Umbilical cord (tissue), 2 donors: ENCODE results near the gene ALDH3B2. TPM values are rescaled to one million over a fixed set of nuclear protein-coding genes. Genes with fewer than 3 reads are reported as not detected.
A peak's percentile ranks its signal among the peaks of the same experiment; 100 is the strongest.
"Not testable (repeated sequence)": the region's sequence is repeated elsewhere in the genome, so short reads cannot be mapped to it uniquely, and the experiment has no call there.

Source experiments
- DNase-seq: peaks from one replicate; pipeline ENCODE4 v3.0.0-alpha.2; 2015; ENCODE audit warnings: low spot score
- total RNA-seq: library from RNA; depleted of rRNA; stranded (reverse); fragments of >200 nt; gene quantifications from one replicate; pipeline ENCODE4 v1.2.3, GENCODE V29; 2014; ENCODE audit warnings: low replicate concordance; ENCODE audit not compliant: insufficient read depth

The ALDH3B2 gene
- total RNA-seq, 1 donor from 2014 or later: 0.48 TPM

DNA sequence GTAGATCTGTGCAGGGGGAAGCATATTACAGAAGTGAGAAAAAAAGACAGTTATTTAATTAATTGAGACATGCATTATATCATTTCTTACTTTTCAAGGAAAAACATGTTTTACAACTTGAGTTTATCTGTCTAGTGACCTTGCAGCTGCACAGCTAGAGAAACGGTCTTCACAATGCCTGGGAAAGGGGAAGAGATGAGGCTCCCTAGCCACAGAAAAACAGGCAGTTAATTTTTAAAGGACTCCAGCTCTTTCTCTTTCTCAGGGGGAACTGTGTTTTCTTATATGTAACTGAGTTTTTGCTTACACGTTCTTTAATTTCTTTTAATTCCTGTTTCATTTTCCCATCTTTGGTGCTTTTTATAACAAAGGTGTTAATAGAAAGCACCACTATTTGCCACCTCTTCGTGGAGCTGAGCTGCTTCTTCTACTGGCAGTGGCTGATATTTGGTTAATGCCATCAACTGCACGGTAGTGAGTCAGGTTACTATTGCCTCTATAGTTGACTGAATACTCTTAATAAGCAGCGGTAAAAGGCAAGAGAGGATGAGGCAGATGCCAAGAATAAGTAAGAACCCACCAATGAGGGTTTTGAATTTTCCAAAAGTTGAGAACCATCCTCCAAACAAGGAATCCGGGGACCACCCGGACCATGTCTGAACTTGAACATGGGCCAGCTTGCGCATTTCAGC, 11.4 kb upstream of the ALDH3B2 start:
- not testable (repeated sequence) for DNase-seq

DNA sequence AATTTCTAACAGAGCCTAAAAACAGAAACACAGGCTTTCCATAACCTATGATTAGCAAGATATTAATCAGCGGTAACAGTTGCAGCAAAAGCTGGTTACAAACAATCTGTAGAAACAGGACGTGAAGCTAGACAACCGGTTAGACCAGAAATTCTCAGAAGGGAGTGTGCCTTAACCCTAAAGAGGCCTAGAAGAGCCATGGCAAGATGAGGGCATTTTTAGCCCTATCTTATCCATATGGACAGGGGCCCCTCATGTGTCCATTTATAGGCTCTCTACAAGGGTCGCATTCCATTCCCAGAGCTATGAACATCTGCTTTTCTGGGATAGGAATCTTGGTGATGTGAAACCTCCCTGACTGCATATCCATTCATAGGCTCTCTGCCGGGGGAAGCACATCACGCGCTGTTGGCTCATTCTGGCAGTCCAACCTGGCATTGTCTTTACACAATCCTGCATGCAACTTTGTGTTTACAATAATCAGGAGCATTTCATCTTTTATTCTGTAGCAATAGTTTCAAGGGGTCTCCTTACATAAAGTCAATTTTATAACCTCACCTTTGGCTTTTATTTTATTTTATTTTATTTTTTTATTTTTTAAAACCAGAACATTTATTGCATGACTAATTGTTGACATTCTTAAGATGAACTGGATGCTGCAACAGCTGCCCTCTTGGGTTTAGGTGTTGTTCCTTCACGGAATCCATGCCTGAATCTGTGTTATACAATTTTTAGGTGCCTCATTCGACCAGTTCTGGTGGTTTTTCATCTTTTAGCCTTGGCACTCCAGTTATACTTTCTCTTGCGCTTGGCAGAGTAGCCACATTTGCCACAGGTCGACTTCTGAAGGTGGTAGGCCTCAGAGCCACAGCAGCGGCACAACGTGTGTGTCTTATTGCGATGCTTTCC, 8.0 kb upstream of the ALDH3B2 start:
- DNase-seq: peak; percentile 25

DNA sequence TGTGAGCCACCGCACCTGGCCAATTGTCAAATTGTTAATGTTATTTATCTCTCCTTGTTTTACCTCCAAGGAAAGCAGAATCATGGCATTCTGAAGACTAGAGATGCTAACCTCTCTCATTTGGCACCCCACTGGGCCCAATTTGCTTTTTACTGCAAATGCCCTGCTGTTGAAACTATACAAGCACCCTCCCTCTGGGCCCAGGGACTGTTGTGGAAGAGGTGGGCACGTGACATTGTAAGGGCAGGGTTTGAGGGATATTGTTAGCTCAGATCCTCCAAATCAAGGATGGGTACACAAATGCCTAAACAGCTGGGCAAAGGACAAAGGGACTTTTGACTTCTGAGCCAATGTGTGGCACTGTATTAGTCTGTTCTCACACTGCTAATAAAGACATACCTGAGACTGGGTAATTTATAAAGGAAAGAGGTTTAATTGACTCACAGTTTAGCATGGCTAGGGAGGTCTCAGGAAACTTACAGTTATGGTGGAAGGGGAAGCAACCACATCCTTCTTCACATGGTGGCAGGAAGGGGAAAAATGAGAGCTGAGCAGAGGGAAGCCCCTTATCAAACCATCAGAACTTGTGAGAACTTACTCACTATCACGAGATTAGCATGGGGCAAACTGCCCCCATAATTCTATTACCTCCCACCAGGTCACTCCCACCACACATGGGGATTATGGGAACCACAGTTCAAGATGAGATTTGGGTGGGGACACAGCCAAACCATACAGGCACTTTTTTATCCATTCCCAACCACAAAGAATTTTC, 6.5 kb upstream of the ALDH3B2 start:
- no peak for DNase-seq

DNA sequence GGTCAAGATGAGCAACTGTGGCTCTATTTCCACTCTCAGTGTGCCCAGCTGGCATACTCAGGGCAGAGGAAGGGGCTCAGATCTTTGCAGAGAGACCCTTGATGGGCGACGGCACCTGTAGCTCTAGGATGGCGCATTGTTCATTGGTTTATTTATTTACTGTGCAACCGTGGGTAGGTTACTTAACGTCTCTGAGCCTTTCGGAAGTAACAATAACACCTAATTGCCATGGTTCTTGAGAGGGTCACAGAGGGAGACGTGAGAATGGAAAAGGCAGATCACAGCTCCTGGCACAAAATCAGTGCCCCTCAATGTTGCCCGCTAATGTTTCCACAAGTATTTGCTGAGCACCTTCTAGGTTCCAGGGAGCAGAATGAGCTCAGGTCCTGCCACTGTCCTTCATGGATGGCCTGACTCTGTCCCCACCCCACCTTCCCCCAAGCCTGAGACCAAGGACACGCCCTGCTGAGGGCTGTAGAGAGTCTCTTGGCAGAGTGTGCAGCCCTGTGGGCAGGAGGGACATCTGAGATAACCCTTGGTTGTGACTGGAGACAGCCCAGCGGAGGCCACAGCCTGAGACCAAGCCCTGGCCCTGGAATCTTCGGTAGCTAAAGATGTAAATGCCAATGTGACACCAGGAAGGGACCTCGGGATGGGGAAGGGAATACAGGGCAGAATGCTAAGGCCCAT, 780 bp upstream of the ALDH3B2 start:
- DNase-seq: no peak

DNA sequence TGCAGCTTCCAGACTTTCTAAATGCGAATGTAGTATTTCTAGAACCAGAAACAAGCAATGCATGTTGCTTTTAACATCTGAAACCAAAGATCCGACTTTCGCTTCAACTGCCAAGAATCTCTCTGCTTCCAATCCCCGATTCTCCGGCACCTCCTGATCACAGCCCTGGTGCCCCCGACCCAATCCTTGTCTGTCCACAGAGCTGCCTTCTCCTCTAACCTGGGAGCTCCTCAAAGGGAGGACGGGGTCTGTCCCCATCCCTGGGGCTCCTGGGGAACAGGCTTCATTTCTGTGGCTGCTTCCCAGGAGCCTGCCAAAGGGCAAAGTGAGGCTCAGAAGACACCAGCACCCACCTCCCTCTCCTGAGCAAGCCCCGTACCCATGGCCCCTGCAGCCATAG, 521 bp downstream of the ALDH3B2 start:
- DNase-seq: no peak

DNA sequence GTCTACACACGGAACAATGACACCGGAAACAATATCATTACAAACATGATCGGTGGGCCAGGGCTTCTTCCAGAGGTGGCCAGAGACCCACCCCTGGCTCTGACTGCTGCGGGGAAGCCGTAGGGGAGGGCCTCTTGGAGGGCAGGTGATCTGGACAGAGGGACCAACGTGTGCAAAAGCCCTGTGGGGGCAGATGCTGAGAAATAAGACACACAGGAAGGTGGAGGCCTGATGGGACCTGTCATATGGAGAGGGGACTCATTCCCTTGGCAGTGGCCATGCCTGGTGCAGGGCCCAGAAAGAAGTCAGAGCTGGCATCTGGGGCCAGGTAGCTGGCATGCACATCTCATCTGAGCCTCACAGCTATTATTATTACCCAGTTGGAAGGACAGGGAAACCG, 1.1 kb downstream of the ALDH3B2 start:
- DNase-seq: no peak

DNA sequence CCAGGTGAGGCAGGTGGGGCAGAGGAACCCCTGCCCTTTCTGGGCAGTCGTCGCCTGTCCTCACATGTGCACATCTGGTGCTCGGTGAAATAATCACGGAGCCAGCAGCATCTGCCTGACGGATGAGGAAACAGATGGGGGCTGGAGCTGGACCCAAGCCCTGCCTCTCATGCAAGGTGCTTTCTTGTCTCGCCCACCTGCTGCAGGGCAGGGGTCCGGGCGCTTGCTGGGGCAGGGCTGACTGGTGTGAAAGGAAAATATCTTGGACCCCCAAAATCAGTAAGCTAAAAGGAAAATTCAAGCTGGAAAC, 3.3 kb downstream of the ALDH3B2 start:
- no peak for DNase-seq

DNA sequence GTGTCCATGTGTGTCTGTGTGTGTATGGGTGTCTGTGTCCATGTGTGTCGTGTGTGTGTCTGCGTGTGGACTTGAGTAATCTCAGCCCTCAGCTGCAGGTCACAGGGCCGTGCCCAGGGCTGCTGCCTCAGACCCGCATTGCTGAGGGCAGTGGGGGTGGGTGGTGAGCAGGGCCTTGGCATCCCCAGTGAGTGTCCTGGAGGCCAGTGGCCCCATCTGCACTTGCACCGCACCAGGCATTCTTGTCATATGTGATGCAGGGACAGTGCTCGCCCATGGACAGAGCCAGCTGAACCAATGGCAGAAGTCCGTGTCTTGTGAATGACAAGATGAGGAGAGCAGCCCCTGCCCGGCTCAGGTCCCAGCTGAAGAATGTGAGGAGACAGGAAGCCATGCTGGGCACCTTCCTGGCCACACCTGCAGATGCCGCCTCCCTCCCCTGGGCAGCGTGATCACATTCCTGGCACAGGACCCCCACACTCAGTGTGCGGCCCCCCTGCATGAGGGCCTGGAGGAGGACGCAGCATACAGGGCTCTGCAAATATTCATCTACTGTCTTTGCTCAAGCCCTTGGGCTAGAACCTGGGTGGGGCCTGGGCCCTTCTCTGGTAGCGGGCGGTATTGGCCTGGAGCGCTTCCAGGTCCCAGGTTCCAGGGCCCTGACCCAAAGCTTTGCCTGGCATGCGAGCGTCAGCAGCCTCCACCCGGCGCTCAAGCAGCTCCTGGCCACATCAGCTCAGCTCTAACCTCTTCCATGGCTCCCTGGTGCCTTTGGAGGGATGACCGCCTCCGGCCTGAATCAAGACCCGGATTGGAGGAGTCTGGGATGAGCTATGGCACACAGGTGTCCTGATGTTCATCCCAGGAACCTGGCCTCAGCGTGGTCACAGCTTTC, 3.9 kb downstream of the ALDH3B2 start:
- DNase-seq: no peak

DNA sequence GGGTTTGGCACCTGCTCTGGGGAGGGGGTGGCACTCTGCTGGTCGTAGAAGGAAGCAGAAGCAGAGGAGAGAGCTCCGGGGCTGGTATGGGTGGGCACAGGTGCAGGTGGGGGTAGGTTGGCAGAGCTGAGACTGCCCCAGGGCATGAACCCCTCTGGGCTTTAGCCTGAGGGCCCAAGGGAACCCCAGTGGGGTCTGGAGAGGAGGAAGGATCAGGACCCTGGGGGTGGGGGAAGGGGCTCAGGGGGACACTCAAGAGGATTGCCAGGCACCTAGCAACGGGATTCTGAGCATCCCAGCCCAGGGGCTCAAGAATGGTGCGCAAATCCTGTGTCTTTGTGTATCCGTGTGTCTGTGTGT, 6.3 kb downstream of the ALDH3B2 start:
- no peak for DNase-seq

DNA sequence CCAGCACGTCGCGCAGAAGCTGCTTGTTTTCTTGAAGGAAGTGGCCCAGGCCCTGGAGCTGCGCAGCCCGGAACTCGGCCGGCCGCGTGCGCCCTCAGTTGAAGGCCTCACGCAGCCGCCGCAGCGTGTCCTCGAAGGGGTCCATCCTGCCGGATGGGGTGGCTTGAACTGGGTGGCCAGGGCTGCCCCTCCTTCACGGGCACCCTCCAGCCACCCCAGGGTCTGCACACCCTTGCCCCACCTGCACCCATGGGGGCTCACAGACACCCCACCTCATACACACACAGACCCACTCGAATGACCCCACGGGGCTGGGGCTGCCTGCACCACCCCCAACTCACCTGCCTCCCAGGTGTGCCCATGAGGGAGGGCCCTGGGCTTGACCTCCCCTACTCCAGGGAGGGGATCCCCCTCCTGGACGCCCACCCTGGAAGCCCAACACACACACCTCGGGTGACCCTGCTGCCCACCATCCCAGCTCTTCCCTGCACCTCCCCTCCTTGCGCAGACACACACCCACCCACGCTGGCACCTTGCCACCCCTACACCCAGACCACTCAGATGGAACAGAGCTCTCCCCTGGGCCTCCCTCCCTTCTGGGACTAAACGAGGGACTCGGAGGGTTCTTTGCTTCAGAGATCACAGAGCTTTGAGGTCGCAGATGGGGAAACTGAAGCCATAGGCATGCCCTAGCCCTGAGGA, 6.8 kb downstream of the ALDH3B2 start:
- DNase-seq: no peak

DNA sequence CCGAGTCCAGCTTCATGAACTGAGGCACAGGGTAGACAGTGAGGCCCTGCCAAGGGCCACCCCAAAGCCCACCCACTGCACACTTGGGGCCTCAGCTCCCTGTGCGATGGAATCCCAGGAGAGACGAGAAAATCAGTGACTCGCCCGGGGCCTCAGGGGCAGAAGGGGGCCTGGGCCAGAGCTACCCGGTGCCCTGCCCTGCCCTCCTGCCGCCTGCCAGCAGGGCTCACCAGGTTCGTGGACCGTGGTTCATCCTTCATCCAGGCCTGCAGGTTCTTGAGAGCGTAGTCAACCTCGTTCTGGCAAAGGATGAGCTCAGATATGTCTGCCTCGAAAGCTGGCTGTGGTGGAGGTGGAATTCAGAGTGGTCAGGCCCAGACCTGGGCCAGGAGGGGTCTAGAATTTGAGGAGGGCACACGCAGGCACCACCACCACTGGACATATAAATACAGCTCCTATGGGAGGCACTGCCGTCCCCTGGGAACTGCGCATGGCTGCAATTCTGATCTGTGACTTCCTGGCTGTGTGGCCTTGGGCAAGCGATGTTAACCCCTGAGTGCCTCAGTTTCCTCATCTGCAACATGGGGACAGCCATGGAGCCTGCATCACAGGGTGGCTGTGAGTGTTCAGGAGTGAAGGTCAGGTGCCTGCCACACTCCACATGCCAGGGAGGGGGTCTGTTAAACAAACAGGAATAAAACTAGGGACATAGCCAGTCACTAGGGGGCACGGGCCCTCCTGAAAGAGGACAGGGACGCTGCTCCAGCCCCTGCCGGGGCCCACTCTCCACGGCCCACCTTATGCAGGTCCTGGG, 7.5 kb downstream of the ALDH3B2 start:
- DNase-seq: no peak

DNA sequence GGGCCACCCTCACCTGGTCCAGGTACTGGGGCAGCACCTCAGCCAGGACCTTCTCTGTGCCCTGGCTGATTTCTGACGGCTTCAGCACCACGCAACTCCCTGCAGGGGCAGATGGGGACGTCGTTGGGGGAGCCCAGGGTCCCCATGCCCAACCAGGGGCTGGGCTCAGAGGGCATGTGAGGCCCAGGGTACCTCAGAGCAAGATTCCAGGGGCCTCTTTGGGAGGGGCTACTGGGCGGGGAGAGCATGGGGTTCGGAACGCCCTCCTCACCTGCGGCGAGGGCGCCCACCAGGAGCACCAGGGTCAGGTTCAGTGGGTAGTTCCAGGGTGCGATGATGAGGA, 8.1 kb downstream of the ALDH3B2 start:
- DNase-seq: no peak

DNA sequence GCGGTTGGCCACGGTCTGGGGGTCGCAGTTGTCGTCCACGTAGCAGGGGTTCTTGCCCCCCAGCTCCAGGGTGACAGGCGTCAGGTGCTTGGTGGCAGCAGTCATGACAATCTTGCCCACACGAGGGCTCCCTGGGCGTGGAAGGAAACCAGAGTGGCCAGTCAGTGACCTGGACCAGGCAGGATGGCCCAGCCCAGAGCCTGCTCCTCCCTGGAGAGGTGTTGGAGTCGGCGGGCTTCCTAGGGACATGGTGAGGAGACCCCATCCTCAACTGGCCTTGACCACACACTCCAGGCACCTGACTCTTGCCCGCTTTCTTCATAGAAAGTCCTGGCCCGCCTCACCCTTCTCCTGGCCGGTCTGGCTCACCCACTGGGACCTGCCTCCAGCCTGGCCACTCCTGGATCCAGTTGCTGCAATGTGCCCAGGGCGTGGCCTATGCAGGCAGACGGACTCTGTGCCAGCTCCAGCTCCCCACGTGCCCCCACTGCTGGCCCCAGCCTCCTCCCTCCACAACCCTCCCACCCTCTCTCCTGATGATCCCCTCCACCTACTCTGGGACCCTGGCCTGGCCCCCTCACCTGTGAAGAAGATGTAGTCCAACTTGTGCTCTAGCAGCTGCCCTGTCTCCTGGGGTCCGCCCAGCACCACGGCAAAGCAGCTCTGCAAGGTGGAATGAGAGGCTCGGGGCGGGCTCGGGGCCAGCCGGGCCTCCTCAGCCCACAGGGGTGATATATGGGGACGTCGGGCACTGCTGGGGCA, 8.7 kb downstream of the ALDH3B2 start:
- no peak for DNase-seq

DNA sequence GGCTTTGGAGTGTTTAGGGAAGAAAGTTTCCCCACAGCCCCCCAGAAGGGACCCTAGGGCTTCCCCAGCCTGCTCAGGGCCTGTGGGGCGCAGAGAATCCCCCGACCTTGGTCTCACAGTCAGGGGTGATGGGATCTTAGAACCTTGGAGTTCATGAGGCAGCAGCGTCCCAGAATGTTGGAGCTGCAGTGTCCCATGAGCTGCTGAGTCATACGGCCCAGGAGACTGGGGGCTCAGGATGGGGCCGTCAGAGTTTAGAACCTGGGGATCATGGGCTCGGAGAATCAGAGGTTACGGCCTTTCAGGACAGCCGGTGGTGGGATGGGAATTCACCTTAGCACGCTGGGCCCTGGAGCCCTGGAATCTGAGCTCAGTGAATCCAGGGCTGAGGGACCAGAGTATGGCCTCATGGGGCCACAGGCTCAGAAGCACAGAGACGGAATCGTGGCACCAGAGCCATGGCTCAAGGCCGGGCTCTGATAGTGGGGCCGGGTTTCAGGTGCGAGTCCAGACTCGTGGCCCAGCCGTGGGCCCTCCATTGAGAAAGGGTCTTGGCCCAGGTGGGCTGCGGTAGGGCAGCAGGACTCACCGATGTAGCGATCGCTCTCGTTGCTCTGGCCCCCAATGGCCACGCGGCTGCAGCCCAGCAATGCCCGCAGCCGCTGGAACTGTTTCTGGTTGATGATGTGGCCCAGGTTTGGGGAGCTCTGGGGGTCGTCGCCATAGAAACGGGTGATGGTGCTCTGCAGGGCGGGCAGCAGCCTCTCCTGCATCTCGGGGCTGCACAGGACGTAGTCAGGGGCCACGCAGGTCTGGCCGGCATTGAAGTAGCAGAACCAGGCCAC, 9.5 kb downstream of the ALDH3B2 start:
- no peak for DNase-seq

DNA sequence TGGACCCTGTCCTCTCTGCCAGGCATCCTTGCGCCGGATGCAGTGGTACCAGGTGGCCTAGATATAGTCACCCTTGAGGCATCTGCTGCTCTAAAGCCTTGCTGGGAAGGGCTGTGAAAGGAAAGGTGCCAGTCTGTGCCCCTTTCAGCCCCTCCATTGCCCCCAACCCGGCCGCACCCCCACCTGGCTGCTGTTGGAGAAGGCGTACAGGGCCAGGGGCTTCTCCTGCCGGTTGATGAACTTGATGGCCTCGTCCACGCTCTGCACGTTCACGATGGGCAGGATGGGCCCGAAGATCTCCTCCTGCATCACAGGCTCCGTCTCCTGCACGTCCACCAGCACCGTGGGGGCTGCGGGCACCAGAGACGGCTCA, 10.2 kb downstream of the ALDH3B2 start:
- no peak for DNase-seq

DNA sequence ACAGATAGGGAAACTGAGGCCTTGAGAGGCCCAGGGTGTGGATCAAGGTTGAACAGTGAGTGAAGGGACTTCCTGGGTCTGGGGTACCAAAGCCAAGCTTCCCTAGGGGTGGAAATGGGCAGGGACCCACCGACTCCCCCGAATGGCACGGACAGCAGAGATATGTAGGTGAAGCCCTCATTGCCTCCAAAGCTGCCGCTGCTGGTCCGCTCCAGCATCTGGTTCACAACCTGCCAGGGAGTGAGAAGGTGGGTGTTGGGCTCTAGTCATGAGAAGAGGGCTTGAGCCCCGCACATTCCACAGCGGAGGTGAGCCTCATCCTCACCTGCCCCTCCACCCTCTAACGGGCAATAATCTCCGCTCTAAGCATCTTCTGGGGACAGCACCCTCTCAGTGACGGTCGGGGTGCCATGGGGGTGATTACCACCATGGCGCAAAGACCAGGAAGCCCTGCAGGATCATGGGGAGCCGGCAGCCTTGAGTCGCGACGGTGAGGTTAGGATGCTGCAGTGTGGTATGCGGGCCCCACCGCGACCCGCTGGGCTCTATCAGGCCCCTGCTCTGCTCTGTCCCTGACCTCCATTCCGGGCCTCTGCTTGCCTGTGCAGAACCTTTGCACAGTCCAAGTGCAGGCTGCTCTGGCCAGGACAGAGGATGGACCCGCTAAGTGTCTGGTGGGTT, 10.8 kb downstream of the ALDH3B2 start:
- DNase-seq: no peak

DNA sequence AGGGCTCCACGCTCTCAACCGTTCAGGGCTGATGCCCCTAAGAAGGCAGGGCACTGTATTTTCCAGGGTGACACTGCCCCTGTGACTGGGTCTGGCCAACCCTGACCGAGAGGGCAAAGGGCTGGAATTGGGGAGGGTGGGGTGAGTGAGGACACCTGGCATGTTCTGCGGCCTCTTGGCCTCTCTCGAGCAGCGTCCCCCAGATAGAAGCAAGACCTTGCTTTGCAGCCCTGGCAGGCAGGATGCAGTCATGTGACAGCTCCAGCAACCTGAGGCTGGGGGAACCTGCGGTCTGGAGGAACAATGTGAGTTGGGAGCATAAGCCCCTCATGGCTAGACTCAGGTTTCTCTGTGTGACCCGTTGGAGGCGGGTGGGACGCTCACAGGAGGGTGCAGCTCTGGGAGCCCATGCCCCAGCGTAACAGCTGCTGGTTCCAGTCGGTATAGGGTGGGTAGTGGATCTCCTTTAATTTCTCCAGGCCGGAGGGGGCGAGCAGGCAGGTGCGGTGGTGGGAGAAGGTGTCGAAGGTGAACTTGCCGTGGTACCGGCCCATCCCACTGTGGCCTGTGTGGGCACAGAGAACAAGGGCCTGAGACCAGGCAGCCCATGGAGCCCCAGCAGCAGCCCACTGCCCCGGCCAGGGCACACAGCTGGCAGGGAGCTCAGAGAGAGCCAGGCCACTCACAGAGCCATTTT, 11.4 kb downstream of the ALDH3B2 start:
- DNase-seq: no peak
